GM23248 (cell line): Measurements from ENCODE around the gene PC.

ENCODE experiments used
- EZH2 ChIP-seq: fragments of 200-600 bp; sonication (generic); IDR thresholded peaks from 2 replicates; pipeline ENCODE4 v1.6.1; 2018; ENCODE audit warnings: antibody characterized with exemption, mild to moderate bottlenecking; ENCODE audit not compliant: insufficient read depth, poor library complexity, severe bottlenecking
- EZH2phosphoT487 ChIP-seq: fragments of 200-600 bp; sonication (generic); IDR thresholded peaks from 2 replicates; pipeline ENCODE4 v1.6.1; 2018; ENCODE audit warnings: antibody characterized with exemption, moderate library complexity, mild to moderate bottlenecking, low read depth; ENCODE audit not compliant: insufficient read depth

DNA sequence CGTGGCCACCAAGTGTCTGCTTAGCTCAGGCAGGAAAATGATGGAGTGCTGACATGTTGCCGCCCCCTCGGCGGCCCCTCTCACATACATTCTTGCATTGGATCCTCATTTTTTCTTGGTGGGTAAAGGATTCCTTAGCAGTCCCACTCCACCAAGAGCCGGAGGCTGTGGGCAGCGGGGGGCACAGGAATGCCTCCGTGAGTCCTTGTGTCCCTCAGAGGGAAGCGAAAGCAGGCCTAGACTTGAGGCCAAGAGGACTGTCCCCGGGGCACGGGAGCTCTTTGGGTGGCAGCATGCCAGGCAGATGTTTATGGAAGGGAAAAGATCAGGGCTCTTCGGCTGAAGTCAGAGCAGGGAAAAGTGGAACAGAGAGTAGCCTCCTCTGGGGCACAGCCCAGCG lies 79.7 kb downstream of the PC start:
- TF ChIP-seq EZH2phosphoT487: no peak
- TF ChIP-seq EZH2: no peak
